Measurements from ENCODE around the gene SSBP3.
A peak's percentile ranks its signal among the peaks of the same experiment; 100 is the strongest.
"Not testable (repeated sequence)": the region's sequence is repeated elsewhere in the genome, so short reads cannot be mapped to it uniquely, and the experiment has no call there.

Gene SSBP3

DNA sequence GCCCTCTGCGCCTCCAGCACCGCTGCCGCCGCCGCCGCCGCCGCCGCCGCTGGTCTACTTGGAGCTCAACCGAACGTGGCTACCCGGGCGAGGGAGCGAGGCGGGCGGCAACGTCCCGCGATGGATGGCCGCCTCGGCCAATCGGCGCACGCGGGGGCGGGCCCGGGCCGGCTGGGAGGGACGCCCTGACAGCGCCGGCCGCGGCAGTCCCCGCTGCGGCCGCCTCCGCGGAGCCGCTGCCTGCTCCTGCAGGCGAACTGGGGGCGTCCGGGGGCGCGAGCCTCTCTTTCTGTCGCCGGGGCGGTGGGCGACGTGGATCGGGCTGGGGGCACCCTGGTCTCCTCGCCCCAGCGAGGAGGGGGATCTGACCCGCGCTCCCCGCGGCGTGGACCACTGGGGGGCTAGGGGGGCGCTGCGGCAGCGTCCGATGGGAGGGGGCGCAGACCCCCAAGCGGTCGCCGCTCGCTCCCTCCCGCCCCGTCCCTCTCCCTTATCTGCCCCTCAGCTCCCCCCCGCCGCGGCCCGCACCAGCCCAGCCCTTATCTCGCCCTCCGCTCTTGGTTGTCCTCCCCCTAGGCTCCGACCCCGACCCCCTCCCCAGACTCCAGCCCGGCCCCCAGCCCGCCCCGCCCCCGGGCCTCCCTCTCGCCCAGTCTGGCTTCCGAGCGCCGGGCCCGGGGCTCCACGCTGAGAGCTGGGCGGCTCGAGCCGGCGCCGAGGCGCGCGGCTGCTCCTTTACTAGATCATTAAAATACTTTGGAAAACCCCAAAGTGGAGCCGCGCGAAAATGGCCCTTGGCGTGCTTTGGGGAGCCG is at the start of gene SSBP3:
Gene SSBP3, minus strand, starts transcription at position 56 of the 815 bp plus-strand sequence.
- peak; percentile 87 to 90 for DNase-seq (ENCODE audit: low read depth in 2 of 2)

DNA sequence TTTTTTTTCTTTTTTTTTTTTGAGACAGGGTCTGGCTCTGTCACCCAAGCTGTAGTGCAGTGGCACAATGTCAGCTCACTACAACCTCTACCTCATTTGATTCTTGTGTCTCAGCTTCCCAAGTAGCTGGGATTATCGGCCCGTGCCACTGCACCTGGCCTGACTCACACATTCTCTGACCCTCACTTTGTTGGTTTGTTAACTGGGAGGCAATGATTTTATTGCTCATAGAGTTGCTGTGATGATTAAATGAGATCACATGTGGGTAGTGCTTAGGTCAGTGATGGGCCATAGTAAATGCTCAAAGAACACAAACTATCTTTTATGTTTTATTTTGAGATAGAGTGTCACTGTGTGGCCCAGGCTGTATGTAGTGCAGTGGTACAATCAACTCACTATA is 47.3 kb upstream of the SSBP3 start:
- DNase-seq (ENCODE audit: low read depth in 2 of 2) = no peak

DNA sequence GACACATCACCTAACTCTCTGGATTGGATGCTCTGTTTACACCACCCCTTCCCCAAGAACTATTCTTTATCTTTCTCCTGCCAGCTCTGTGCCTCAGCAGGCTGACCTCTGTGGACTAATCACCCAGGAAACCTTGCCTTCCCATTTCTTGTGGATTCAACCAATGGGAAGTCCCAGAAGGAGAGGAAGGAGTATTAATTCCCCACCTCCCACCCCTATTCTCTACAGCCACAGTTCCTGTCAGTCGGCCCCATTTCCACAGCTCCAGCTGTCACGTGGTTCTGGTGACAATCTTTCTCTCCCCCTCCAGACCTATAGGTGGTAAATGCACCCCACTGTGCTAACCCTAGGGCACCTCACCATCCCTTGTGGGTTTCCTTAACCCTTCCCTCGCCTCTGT is 46.8 kb upstream of the SSBP3 start:
- no peak for DNase-seq (ENCODE audit: low read depth in 2 of 2)

DNA sequence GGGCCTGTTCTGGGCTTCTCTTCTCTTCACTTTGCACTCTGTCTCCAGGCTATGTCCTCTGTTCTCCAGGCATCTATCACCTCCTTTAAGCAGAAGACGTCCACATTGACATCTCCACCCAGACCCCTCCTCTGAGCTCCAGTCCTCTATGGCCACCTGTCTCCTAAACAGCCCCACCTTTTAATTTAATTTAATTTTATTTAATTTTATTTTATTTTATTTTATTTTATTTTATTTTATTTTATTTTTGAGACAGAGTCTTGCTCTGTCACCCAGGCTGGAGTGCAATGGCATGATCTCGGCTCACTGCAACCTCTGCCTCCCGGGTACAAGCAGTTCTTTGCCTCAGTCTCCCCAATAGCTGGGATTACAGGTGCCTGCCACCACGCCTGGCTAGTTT is 43.2 kb upstream of the SSBP3 start:
- DNase-seq (ENCODE audit: low read depth in 2 of 2) = not testable (repeated sequence)

DNA sequence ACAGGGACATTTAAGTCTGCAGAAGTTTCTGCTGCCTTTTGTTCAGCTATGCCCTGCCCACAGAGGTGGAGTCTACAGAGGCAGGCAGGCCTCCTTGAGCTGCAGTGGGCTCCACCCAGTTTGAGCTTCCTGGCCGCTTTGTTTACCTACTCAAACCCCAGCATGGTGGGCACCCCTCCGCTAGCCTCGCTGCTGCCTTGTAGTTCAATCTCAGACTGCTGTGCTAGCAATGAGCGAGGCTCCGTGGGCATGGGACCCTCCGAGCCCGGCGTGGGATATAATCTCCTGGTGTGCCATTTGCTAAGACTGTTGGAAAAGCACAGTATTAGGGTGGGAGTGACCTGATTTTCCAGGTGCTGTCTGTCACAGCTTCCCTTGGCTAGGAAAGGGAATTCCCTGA is 42.6 kb upstream of the SSBP3 start:
- DNase-seq (ENCODE audit: low read depth in 2 of 2) = not testable (repeated sequence)

DNA sequence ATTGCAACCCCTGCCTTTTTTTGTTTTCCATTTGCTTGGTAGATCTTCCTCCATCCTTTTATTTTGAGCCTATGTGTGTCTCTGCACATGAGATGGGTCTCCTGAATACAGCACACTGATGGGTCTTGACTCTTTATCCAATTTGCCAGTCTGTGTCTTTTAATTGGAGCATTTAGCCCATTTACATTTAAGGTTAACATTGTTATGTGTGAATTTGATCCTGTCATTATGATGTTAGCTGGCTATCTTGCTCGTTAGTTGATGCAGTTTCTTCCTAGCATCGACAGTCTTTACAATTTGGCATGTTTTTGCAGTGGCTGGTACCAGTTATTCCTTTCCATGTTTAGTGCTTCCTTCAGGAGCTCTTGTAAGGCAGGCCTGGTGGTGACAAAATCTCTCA is 40.9 kb upstream of the SSBP3 start:
- not testable (repeated sequence) for DNase-seq (ENCODE audit: low read depth in 2 of 2)

DNA sequence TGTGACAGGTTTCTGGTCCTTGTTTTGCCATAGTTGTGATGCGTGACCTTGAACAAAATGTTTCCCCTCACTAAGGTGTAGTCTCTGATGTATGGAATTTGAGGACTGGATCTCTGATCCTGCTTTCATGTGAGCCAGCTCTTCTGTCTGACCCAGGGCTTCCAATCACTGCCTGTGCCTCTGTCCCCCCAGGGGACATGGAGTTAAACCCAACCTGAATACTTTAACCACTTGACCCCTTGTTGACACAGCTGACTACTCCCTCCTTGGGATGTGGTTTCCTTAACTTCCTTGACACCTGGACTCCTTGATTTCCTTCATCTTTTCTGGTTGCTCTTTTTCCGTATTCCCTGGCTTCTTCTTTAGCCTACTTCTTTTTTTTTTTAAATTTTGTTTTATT is 36.0 kb upstream of the SSBP3 start:
- no peak for DNase-seq (ENCODE audit: low read depth in 2 of 2)

DNA sequence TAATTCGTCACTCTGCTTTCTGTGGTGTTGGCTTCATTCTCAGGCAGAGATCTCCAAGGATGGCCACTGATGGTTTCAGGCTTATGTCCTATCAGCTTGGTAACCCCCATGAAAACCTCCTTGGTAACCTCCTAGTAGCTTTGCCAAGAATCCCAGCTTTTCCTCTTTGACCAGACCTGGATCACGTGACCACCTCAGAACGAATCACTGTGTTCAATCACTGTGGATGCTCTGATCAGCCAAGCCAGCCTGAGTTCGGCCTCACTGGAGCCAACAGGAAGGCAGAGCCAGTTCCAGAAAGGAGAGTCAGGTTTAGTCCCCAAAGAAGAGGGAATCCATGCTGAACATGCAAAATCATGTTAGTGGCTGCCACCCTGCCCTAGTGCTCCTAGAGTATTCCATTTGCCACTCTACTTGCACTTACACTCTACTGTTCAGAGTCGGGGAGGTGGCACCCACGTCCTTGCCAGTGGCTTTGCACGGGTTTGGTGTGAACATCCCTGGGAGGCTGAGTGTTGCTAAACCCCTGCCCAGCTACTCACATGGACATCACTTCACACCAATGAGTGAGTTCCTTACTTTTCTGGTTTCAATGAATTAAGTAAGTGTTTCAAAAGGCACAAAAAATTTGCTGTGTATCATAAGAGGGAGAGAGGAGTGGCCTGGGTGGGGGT is 33.5 kb upstream of the SSBP3 start:
- no peak for DNase-seq (ENCODE audit: low read depth in 2 of 2)

DNA sequence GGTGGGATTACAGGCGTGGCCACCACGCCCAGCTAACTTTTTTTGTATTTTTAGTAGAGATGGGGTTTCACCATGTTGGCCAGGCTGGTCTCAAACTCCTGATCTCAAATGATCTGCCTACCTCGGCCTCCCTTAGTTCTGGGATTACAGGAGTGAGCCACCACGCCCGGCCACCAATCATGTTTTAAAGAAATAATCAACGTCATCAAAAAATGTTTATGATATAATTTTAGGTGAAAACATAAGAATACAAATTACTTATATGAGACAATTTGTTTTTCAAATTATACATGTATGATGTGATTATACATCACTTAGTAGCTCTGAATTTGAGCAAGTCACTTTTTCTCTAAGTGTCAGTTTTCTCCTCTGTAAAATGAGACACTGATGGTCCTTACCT is 31.6 kb upstream of the SSBP3 start:
- DNase-seq (ENCODE audit: low read depth in 2 of 2) = no peak

DNA sequence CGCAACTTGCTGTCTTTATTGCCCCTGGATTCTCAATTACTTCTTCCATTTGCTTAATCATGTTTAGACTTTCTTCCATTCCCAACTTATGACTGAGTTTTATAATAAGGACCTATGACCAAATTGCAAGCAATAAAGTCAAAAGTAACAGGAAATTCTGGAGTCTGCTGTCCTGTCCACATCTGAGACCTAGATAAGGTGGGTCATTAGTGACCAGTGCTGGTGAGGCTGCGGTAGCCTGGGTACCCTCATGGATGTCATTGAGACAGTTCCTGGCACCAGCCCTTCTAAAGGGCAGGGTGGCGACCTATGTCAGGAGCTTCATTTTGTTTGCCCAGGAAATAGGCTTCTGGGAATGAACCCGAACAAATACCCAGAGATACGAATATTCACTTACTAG is 30.6 kb upstream of the SSBP3 start:
- DNase-seq (ENCODE audit: low read depth in 2 of 2) = no peak

DNA sequence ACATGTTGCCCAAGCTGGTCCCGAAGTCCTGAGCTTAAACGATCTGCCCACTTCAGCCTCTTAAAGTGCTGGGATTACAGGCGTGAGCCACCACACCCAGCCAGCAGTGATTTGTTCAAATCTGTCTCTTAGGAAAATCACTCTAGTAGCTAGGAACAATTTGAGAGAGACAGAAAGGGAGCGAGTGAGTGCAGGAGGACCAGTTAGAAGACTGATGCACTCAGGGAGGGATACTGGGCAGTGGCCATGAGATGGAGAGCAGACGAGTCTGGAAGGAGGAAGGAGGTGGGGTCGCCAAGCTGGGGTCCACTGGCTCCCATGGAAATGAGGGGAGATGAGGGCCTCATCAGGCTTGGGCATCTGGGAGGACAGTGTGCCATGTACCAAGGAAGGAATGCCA is 23.6 kb upstream of the SSBP3 start:
- DNase-seq (ENCODE audit: low read depth in 2 of 2) = no peak

DNA sequence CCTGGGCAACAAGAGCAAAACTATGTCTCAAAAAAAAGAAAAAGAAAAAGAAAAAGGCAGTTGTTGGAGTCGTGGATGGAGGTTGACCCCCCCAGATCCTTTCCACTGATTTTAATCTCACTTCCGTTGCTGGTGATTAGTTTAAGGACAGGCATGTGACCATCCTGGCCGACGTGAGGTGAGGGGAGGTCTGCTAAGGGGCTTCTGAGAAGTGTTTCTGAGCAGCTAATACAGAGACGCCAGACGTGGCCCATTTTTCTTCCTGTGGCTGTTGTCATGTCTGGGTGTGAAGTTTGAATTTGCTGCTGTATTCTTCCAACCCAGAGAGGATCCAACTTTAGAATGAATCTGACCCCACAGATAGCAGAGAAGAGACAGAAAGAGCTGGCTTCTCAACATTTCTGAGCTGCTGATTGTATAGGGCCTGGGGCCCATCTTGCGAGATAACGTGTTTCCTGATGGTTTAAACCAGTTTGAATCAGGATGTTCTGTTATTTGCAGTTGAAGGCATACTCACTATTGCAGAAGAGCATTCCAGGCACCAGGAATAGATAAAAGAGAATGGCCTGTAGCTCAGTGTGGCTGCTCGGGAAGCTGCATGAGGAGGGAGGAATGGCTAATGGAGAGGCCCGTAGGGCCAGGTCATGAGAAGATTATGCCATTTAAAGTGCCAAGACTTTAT is 22.8 kb upstream of the SSBP3 start:
- DNase-seq (ENCODE audit: low read depth in 2 of 2) = no peak

DNA sequence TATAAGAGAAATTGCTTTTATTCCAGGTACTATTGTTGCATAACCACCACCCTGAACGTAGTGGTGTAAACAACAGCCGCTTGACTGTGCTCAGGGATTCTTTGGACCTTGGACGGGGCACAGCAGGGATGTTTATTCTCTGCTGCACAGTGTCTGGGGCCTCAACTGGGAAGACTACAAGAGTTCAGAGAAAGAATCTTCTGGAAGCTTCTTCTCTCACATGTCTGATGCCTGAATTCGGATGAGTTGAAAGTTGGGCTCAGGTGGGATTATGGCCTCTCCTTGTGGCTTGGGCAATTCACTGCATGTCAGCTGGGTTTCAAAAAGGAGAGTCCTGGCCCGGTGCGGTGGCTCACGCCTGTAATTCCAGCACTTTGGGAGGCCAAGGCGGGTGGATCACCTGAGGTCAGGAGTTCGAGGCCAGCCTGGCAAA is 19.0 kb upstream of the SSBP3 start:
- no peak for DNase-seq (ENCODE audit: low read depth in 2 of 2)

DNA sequence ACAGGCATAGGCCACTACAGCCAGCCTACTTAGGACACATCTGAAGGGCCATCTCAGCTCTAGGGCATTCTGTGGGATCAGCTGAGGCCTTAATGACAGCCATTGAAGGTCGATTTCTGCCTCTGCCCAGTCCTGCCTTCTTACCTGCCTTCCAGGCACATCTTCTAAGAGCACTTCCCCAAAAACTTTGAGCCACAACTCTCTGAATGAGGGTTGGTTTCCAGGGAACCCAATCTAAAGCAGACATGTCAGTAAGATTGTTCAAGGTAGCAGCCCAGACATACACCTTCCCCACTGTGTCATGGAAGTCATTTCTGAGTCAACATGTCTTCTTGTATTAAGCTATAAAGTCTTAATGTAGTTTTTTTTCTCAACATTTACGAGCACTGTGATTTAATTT is 18.2 kb upstream of the SSBP3 start:
- no peak for DNase-seq (ENCODE audit: low read depth in 2 of 2)

DNA sequence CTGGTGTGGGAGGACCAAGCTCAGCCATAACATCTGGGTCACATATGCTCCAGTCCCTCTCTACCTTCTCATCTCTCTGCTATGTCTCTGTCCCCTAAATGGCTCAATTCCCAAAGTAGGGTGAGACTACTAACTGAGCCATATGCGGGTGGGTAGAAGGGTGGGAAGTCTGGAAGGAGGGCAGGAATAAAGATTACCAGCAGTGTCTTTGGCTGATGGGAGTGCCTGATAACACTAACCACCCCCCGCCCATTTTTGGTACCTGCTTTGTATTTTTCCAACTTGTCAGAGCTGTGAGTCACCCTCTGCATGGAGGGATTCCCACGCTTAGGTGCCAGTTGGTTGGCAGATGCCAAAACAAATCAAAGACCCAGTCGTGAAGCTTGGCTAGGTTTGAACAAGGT is 14.9 kb upstream of the SSBP3 start:
- no peak for DNase-seq (ENCODE audit: low read depth in 2 of 2)

DNA sequence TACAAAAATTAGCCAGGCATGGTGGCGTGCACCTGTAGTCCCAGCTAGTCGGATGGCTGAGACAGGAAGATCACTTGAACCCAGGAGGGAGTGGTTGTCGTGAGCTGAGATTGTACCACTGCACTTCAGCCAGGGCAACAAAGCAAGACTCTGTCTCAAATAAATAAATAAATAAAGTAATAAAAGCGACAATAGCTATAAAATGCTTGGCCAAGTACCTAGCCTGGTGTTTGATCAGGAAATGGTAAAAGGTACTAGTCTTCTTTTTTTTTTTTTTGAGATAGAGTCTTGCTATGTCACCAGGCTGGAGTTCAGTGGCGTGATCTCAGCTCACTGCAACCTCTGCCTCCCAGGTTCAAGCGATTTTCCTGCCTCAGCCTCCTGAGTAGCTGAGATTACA is 12.4 kb upstream of the SSBP3 start:
- not testable (repeated sequence) for DNase-seq (ENCODE audit: low read depth in 2 of 2)

DNA sequence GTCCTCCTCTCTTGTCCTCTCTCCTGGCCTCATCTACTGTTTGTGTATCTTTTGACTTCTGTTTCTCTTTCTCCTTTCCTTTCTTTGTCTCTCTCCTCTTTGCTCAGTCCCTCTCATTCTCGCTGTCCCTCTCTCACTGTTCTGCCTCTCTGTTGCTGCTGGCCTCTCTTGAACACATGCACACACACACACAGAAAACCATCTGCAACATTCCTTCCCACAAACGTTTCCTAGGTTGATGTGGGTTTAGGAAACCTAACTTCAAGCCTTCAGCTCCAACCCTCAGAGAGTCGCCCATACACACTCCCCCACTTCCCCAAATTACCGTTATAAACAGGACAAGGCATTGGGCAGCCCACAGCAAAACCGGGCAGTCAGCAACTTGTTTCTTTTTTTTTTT is 10.9 kb upstream of the SSBP3 start:
- no peak for DNase-seq (ENCODE audit: low read depth in 2 of 2)

DNA sequence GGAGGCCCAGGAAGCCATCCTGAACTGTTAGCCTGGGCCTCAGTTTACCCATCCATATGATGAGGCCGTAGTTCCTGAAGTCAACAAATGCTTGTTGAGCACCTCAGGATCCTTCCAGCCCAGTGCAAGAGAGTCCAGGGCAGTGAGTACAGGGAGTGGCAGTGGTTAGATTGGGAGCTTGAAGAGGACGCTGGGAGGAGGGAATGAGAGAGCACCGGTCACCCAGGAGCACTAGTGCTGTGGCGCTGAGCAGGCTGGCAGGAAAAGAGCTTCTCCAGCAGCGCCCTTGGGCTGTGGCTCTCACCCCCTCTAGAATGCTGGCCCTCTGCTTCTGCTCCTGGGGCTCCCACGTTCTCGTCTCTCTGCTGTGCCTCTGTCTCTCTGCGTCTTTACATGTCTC is 10.2 kb upstream of the SSBP3 start:
- DNase-seq (ENCODE audit: low read depth in 2 of 2) = no peak

DNA sequence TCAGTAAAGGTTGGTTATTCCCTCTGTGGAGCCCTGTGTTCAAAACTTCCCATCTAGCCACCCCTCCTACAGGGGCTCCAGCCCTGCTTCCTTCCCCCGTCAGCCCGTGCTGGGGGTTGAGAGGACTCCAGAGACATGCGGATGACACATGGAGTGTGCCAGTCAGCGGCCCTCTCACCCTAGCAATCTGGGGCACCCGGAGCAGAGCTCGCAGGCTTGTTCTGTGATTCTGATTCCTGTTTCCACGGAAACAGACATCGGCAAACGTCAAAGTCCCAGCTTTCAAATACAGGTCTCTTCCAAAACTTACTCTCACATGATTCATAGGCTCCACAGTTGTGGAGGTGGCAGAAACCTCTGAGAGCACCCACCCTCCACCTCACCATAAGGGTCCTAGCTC is 9.8 kb upstream of the SSBP3 start:
- no peak for DNase-seq (ENCODE audit: low read depth in 2 of 2)

DNA sequence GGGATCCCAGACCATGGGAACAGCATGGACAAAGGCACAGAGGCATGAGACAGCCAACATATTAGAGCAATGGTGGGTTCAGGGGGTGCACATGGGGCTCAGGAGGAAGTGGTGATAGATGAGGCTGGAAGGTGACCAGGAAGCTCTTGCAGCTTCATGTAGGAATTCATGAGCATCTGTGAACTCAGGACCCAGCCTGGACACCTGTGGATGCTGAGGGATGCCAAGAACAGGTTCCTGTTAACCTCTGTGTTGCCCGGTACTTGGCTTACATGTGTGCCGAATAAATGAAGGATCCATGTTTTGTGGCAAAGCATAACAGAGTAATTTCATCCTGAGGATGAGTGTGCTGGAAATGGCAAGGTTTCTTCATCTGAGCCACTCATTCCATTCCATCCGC is 9.3 kb upstream of the SSBP3 start:
- DNase-seq (ENCODE audit: low read depth in 2 of 2) = no peak

DNA sequence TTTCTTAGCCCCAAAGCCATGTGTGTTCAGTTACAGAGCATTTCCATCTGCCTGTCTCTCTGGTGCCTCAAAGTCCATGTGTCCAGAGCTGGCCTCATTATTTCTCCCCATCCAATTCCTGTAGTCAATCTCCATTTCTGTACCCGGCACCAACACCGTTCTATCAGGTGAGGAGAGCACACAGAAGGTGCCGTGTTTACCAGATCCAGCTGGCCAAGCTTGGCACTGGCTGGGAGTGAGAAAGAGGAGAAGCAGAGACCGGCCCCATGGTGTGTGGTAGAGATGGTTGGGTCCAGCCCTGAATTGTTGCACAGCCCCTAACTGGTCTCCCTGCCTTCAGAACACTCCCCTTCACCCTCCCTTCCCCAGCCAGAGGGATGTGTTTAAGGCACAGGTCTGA is 7.5 kb upstream of the SSBP3 start:
- DNase-seq (ENCODE audit: low read depth in 2 of 2) = no peak

DNA sequence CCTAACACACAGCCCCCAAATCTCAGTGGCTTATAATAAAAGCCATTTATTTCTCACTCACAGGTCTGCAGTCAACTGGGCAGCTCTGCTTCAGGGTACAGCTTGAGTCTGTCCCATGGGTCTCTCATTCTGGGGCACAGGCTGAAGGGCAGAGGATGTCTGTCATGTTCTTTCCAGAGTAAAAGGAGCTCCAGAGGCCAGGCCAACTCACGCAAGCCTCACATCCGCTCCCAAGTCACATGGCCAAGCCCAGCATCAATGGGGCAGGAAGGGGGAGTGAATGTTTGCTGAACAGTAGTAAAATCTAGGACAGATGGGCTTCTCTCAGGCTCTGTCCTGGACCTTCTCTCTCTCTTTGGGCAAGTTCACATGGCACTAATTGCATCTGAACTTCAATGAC is 7.1 kb upstream of the SSBP3 start:
- no peak for DNase-seq (ENCODE audit: low read depth in 2 of 2)

DNA sequence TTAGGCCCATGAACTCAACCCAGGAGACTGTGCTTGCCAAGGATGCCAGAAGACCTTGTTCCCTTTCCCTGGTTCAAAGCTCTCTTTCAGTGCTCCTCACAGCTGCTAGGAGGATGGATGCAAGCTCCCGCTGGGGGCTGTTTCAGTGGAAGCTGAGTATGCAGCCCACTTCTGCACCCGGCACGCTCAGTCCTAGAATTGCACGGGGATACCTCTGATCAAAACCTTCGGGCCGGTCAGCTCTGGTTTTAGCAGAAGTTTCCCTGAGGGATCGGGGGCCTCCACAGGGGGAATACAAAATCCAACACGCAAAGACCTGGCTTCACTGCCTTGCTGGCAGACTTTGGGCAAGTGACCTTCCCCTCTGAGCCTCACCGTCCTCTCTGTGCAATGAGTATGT is 4.2 kb upstream of the SSBP3 start:
- DNase-seq (ENCODE audit: low read depth in 2 of 2) = no peak
